ENCODE measurements around the gene CASK.
"Not testable (repeated sequence)": the region's sequence is repeated elsewhere in the genome, so short reads cannot be mapped to it uniquely, and the experiment has no call there.

Gene CASK

DNA sequence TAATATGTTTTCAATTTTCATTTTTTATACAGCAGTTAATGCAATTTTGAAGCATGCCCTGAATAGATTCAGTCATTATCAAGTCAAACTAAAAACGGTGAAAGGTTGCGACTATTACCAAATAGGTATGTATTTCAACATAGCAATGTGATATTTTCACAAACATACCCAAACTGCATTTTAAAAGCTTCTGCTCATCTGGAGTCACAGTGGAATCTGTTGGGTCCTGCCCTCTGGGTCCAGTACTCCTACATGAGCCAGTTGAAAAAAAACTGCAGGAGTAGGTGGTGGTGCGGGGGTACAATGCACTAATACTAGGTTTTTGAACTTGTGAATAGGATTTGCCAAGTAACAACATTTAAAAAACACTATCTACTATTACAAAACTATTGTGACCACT is 233.6 kb downstream of the CASK start:
- DNase-seq (ENCODE audit: low read depth in 2 of 2): no peak

DNA sequence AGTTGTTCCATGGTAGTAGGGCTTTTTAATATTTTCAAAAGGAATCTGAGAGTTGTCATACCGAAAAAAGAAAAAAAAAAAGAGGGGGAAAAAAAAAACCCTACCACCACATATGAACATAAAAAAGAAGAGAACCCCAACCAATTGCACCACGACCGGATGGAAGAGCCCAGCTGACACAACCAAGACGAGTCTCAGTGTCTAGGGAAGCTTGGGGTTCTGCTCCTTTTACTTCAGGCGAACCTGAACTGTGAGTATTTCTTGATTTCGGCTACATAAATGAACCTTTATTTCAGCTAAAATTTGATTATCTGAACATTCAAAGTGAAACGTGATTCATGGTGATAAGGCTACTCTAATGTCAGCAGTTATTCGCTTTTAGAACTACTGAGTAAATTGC is 234.5 kb downstream of the CASK start, which contains the start of gene GPR34:
Gene GPR34 (plus strand): TSS at position 139 of the 400 bp plus-strand sequence. CDS start 6,661 bp downstream, outside the sequence.
- no peak for DNase-seq (ENCODE audit: low read depth in 2 of 2)

DNA sequence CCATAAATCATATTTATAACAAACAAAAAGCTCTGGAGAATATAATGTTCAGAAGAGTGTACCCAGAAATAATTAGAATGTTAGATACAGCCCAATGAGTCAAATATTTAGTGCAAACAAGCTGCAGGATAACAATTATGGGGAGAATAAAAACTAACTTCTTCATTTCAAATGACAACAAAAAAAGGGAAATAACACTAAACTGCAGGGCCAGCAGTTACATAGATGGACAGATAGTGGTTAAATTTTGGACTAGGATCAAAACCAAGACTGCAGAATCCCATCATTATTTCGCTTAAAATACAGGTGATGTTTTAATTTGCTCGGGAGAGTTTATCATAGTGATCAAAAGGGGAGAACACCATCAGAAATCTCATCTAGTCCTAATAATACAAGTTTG is 235.2 kb downstream of the CASK start:
- DNase-seq (ENCODE audit: low read depth in 2 of 2): no peak

- no peak for DNase-seq (ENCODE audit: low read depth in 2 of 2)
These were observed 236.6 kb downstream of the CASK start for GRCh38 chrX:41686788-41687187.

DNA sequence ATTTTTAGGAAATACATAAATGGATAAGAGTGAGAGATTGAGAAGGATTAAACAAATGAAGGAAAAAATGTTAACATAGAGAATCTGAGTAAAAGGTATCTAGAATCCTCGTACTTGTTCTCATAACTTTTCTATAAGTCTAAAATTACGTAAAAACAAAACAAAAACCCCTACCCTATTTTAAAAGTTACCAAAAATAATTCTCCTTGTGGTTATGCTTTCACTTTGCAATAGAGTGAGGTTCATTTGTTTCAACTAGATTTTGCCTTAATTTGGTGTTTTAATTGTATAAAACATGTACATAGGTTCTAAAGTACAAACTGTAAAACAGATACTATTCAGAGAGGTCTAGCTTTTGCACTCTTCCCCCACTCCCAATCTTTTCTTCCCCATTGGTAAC is 238.4 kb downstream of the CASK start:
- DNase-seq (ENCODE audit: low read depth in 2 of 2): no peak

DNA sequence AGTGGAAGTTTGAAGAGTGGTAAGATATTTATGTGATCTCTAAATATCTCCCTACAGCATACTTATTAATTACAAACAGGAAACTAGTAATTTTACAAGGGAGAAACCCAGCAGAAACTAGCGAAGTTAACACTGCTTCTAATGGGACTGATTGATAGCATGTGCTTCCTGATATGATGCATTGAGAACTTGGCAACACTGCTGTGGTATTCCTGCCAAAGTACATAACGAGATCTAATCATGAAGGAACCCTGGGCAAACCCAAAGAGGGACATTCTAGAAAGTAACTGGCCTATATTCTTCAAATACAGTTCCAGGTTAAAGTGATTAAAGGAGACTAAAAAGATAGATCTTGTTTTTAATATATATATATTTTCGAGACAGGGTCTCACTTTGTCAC is 239.2 kb downstream of the CASK start:
- no peak for DNase-seq (ENCODE audit: low read depth in 2 of 2)

DNA sequence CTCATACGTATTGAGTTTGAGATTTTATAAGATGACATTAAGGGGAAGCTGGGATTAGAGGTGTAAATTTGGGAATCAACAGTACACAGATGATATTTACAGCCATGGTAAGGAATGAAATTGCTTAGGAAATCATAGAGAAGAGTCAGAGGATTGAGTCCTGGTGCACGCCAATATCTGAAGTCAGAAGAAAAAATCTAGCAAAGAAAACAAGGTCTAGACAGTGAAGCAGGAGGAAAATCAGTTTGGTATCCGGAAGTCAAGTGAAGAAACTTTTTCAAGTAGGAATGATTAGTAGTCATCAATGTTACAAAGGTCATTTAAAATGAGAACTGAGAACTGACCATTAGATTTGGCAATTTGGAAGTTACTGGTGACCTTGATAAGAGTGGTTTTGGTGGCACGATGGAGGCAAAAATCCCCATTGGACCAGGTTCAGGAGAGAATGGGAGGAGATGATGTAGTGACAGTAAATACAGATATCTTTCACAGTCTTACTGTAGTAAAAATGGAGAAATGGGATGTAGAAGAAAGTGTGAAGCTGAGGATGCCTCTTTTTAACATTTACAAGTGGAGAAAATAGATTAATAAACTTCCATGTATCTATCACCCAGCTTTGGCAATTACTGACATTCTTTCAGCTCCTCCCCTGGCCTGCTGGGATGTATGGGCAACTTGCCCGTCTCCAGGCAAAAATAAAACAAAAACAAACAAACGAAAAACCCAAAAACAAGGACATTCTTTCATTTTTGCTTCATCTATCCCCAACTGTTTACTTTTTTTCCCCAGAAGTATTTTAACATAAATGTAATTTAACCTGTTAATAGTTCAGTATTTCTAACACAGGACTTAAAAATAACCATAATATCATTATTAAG is 245.9 kb downstream of the CASK start:
- no peak for DNase-seq (ENCODE audit: low read depth in 2 of 2)

- not testable (repeated sequence) for DNase-seq (ENCODE audit: low read depth in 2 of 2)
These were observed 247.0 kb downstream of the CASK start for GRCh38 chrX:41676361-41676760.

GRCh38 chrX:41672643-41673042 is 250.7 kb downstream of the CASK start:
- DNase-seq (ENCODE audit: low read depth in 2 of 2): no peak

GRCh38 chrX:41671082-41671481 is 252.3 kb downstream of the CASK start:
- no peak for DNase-seq (ENCODE audit: low read depth in 2 of 2)

- DNase-seq (ENCODE audit: low read depth in 2 of 2): no peak
These were observed 253.2 kb downstream of the CASK start for GRCh38 chrX:41670112-41670511.

DNA sequence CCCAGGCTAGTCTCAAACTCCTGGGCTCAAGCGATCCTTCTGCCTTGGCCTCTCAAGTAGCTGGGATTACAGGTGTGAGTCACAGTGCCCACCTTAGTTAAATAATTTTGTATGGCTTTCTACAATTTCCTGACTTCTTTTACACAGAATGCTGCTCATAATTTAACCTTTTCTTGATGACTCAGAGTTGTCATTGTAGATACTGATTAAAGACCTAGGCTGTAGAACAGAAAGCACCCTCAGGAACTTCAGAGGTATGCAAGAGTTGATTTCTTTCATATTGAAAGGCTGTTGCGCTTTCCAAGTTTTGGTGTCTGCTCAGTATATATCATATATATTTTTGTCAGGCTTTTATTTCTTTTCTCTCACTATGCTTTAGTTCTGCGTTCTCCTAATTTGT is 255.7 kb downstream of the CASK start:
- DNase-seq (ENCODE audit: low read depth in 2 of 2): no peak

DNA sequence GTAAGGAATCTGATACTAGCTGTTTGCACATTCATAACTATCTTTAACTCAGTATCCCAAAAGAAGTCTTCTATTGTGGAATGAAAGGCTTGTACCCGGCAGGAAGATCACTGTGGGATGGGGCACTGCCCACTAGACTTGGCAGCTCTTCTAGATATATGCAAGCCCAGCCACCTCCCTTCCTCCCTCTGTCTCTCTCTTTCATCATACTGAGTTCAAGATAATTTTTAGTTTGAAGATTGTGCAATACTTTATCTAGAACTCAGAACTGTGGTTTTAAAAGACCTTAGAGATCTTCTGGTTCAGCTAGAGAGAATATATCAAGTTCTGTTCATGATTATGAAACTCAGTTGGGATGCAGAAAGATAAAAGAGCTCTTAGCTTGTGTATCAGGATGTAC is 257.1 kb downstream of the CASK start:
- DNase-seq (ENCODE audit: low read depth in 2 of 2): no peak

DNA sequence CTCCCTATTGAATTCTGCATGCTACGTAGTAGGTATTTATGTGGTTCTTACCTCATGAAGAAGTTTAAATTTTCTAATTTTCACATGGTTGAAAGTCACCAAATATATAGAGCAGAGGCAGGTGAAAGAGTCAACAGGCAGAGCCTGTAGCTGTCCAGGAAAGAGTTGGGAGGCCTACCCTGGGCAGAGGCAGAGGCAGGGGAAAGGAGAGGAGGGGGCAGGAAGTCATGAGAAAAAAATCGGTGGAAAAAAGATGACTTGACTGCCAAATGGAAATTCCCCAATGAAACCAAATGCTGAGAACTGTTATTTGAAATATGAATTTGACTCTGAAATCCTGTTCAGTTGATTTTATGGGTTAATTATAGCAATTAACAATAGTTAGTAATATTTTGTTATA is 257.7 kb downstream of the CASK start:
- DNase-seq (ENCODE audit: low read depth in 2 of 2): no peak

DNA sequence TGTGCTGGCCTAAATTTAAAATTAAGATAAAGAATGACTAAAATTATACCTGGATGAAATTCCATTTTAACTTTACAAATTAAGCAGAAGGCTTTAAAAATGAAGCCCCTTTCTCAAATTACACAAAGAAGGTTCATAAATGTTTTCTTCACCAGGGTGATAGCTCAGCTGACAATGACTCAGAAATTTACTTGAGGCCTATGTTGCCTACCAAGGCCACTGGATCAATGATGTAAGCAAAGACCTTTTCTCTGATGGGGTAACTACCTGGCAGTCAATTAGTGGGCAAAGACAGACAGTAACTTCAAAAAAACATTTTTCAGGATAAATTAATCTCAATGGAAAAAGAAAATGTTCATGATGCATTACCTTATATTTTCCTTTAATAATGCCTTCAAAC is 258.4 kb downstream of the CASK start:
- DNase-seq (ENCODE audit: low read depth in 2 of 2): no peak

DNA sequence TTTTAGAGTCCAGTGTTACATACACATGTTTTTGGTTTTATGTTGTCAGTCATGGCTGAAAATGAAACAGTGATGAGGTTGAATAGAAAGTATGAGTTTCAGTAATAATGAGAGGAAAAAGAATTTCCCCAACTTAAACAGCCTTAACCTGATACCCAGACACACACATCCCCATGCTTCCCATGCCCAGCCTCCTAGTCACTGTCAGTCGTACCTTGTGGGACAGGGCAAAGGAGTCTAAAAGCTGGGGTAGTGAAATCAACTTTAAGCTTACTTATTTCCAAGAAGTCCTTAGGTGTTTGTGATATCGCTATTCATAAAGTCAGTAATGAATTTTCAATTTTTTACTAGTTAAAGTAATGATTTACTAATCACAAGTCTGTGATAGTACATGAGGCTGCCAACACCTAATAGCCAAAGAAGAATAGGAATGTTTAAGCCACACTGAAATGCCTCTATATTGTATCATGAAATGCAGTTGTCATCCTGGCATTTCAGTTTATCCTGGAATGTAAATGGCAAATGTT is 258.9 kb downstream of the CASK start:
- no peak for DNase-seq (ENCODE audit: low read depth in 2 of 2)

DNA sequence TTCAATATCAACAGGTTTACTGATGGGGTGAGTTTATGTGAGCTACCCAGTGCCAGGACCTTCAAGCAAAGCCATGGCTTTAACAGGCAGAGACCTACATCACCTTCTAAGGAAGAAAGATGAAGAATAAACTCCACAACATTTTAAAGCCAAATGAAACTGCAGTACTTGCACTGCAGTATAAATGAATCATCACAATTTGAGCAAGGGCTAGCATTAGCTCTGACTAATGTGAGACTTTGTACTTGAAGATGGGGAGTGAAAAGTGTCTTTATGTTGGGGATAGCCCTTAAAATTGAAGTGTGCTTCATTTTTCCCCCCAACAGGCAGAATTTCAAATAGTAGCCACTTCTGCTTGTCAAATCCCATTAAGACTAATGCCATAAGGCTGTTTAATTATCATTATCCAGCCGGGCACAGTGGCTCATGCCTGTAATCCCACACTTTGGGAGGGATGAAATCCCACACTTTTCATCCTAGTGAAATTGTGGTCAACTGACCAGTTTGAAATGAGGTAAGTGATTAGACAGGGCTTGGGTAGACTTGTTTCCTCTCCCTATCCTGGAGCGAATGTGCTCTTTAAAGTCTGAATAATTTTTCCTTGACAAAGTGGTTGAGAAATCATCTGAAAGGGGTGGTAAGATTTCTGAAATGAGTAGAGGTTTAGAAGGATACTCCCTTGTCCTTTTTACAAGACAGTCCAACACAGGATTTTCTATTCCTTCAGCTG is 261.8 kb downstream of the CASK start:
- DNase-seq (ENCODE audit: low read depth in 2 of 2): no peak

- no peak for DNase-seq (ENCODE audit: low read depth in 2 of 2)
These were observed 267.7 kb downstream of the CASK start for GRCh38 chrX:41655631-41656030.

GRCh38 chrX:41655101-41655500 is 268.3 kb downstream of the CASK start:
- no peak for DNase-seq (ENCODE audit: low read depth in 2 of 2)

- no peak for DNase-seq (ENCODE audit: low read depth in 2 of 2)
These were observed 270.2 kb downstream of the CASK start for GRCh38 chrX:41653125-41653524.

DNA sequence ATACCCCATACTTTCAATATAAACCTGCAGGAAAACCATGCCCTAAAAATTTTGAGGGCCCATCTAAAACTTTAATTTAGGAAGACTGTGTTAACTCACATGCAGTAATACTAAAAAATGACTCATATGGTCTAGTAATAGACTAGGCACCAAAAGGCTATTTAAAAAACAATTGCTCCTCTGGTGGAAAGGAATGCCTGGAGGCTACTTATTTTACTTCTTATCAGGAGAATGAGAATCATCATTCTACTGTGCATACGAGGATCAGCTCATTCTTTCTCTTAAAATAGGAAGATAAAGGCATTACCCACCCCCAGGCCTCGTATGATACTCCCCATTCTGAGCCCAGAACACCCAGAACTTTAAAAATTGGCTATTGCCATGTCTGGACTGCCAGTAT is 277.2 kb downstream of the CASK start:
- DNase-seq (ENCODE audit: low read depth in 2 of 2): not testable (repeated sequence)

- DNase-seq (ENCODE audit: low read depth in 2 of 2): no peak
These were observed 289.1 kb downstream of the CASK start for GRCh38 chrX:41634284-41634683.

- no peak for DNase-seq (ENCODE audit: low read depth in 2 of 2)
These were observed 293.3 kb downstream of the CASK start for GRCh38 chrX:41630091-41630490.
